HS-5 (cell line): ENCODE measurements around the gene LDB3.

ENCODE experiments used
- DNase-seq: peaks from one replicate; pipeline ENCODE4 v3.0.0-alpha.2; 2012; ENCODE audit warnings: low read depth

The LDB3 gene

DNA sequence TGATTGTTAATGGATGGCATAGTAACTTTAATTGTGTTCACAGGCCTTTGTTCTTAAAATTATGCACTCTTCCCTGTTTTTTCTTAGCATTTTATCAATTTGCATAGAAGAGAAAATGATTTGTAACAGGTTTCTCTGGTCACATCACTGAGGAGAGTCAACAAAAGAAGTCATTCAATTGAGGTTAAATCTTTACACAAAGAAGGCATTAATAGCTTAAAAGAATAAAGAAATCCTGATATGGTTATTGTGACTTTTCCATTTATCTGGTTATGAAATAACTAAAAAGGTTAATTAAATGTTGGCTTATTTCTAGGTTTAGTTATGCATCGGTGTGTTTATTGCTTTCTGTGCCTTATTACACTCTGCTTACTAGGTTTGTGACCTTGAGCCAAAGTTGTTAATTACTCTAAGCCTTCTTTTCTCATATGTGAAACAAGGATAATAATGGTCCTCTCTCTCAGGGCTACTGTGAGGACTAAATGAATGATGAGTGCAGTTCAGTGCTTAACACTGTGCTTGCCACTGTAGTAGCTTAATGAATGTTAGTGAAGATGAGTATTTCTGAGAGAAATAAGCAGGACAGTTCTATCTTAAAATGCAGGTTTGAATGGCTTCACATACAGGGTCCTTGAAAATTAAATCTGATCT is 100.2 kb downstream of the LDB3 start:
- no peak for DNase-seq

DNA sequence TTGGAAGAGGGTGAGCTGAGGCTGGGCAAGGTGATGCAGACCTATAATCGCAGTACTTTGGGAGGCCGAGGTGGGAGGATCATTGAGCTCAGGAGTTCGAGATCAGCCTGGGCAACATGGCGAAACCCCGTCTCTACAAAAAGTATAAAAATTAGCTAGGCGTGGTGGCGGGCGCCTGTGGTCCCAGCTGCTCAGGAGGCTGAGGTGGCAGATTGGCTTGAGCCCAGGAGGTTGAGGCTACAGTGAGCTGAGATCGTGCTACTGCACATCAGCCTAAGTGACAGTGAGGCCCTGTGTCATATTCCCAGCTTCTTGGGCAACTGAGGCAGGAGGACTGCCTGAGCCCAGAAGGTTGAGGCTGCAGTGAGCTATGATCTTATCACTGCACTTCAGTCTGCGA is 101.7 kb downstream of the LDB3 start:
- no peak for DNase-seq

DNA sequence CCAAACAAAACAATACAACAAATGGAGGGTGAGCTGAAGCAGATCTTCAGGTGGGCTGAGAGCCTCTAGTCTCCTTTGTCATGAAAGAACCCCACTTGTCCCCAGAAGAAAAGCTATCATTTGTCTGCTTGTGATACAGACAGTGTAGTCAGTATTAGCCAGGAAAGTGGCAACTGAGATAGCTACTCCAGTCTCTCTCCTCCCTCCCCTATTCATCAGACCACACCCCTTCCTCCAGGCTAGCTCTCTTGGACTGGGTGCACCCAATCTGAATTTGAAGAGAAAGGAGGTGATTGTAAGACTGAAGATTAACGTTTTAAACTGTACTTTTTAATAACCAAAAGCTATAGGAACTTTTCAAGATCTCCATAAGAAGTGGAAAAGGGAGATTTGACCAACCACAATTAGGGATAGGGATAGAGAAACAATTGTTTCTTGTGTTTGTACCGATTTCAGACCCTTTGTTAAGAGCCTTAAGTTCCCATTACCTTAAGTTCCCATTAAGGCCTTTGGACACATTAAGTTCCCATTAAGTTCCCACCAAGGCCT is 102.2 kb downstream of the LDB3 start:
- DNase-seq: no peak

DNA sequence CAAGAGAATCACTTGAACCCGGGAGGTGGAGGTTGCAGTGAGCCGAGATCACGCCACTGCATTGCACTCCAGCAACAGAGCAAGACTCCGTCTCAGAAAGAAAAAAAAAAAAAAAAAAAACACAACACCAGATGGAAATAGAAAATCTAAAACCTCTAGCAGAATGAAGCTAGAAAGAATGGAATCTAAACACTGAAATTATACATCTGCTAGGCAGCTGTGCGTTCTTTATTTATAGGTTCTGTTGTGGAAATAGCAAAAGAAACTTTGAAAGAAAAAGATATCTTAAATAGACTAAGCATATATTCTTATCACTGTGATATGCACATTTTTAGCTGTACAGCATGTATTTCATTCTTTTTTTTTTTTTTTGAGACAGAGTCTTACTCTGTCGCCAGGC is 105.2 kb downstream of the LDB3 start:
- DNase-seq: no peak

DNA sequence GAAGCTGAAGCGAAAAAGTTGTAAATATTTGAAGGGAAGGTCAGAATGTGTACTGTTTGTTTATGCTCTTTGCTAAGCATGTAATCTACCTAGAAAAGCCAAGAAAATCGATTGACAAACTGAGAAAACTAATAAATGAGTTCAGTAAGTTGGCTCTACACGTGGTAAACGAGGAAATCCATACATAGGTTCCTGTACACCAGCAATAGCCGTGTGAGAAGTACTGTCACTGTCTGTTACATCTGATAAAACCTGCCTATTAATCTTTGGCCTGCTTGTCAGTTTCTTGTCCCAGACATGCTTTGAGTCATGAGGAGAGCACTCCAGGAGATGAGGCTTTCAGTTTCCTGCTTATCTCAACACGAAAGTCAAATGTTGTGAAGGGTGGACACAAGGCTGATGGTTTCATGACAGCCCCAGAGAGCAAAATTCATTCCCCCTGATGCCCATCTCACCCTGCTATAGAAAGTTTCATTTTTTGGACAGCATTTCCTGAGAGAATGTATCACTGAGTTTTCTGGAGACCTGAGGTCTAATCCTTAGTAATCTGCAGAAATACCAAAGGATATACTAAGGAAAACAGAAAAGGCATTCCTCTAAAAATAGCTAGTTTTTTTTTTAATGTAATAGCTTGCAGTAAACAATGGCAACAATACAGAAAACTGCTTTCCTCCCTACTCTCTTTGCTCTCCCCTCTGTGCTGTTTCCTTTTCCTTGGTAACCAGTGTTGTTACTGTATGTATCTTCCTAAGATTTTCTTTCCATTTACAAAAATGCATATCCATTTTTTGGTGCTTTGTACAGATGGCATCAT is 107.0 kb downstream of the LDB3 start:
- no peak for DNase-seq

DNA sequence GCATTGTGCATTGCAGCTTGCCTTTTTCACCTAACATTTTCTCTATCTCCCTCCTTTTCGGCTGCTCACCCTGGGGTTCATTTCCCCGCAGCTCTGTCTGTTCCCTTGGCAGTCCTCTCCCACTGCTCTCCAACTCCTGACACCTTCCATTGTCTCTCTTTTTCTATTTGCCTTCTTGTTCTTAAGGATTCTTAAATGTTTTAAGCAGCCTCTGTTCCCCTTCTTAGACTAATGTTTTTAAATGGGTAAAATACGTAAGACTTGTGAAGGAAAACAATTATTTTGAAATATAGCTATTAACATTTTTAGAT is 107.5 kb downstream of the LDB3 start:
- DNase-seq: no peak

DNA sequence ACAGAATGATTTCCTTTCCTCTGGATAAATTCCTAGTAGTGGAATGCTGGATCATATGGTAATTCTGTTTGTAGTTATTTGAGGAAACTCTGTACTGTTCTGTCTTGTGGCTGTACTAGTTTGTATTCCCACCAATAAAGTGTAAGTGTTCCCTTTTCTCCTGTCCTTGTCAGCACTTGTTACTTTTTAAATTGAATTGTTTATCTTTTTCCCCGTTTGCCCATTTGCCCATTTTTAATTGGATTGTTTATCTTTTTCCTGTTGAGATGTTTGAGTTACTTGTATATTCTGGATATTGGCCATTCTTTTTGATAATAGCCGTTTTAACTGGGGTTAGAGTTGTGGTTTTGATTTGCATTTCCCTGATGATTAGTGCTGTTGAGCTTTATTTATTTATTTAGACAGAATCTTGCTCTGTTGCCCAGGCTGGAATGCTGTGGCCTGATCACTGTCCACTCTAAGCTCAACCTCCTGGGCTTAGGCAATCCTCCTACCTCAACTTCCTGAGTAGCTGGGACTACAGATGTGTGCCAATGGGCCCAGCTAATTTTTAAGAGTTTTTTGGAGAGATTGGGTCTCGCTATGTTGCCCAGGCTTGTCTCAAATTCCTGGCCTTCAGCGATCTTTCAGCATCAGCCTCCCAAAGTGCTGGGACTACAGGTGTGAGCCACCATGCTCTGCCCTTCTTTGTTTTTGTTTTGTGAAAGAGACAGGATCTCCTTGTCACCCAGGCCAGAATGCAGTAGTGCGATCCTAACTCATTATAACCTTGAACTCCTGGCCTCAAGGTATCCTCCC is 111.1 kb downstream of the LDB3 start:
- no peak for DNase-seq

DNA sequence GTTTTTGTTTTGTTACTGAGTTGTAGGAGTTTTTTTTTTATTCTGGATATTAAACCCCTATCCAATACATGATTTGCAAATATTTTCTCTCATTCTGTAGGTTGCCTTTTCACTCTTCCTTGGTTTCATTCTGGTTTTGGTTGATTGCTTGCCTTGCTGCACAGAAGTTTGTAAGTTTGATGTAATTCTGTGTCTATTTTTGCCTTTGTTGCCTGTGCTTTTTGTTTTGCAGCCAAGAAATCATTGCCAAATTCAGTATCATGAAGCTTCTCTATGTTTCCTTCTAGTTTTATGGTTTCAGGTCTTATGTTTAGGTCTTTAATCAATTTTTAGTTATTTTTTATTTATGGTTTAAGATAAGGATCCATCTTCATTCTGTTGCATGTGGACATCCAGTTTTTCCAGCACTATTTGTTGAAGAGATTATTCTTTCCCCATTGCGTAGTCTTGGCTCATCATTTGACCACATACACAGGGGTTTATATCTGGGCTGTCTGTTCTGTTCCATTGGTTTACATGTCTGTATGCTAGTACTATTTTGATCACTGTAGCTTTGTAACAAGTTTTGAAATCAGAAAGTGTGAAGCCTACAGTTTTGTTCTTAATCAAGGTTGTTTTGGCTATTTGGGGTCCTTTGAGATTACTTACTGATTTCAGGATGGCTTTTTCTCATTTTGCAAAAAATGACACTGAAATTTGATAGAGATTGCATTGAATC is 114.5 kb downstream of the LDB3 start:
- no peak for DNase-seq

DNA sequence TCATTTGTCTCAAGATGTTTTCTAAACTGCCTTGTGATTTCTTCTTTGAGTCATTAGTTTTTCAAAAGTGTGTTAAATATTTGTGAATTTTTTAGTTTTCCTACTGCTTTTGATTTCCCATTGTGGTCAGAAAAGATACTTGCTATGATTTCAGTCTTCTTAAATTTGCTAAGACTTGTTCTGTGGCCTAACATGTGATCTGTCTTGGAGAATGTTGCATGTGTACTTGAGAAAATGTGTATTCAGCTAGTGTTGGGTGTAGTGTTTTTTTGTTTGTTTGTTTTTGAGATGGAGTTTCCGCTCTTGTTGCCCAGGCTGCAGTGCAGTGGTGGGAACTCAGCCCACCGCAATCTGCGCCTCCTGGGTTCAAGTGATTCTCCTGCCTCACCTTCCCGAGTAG is 116.7 kb downstream of the LDB3 start:
- no peak for DNase-seq
